Bone marrow (tissue), 2 donors: Measurements from ENCODE around the gene LRRC8C.
A peak's percentile ranks its signal among the peaks of the same experiment; 100 is the strongest.

ENCODE experiments used
- DNase-seq, 2 donors: peaks; one replicate each; lab custom pipeline; 2025; lab: John Stamatoyannopoulos, UW

The LRRC8C gene

GRCh38 chr1:89732643-89733222 is 99.8 kb downstream of the LRRC8C start:
- DNase-seq: no peak

DNA sequence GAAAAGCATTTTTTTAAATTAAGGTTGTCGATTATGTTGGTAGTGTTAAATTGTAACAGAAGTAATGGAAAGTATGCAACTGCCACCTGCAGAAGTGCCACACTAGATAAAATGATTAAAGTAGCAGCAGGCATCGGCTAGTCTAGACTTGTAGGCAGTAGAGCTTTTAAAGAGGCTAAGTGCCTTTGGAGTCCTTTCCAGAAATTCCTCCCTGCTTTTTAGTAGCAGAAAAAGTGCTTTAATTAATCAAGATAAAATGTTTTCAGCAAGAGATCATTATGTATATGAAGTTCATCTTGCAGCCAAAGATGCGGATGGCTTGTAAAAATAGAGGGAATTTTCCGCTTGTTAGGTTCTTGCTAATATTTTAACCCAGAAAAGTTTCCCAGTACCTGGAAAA is 100.8 kb downstream of the LRRC8C start:
- DNase-seq: no peak

GRCh38 chr1:89734442-89734841 is 101.5 kb downstream of the LRRC8C start:
- DNase-seq: no peak

DNA sequence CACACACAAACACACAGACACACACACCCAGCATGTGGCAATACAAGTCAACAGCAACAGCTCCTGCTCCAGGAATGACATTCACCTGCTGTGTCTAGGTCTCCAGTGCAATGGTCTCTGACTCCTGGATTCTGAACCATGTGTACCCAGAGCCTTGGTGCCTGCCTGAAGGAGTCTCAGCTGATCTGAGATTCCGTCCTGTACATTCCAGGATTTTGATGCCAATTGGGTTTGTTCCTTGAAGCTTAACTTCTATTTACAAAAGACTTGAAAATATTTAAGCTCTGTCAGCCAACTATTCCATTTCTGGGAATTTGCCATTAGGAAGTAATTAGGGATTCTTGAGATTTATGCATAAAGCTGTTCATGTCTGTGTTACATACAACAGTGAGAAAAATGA is 102.6 kb downstream of the LRRC8C start:
- DNase-seq: no peak

DNA sequence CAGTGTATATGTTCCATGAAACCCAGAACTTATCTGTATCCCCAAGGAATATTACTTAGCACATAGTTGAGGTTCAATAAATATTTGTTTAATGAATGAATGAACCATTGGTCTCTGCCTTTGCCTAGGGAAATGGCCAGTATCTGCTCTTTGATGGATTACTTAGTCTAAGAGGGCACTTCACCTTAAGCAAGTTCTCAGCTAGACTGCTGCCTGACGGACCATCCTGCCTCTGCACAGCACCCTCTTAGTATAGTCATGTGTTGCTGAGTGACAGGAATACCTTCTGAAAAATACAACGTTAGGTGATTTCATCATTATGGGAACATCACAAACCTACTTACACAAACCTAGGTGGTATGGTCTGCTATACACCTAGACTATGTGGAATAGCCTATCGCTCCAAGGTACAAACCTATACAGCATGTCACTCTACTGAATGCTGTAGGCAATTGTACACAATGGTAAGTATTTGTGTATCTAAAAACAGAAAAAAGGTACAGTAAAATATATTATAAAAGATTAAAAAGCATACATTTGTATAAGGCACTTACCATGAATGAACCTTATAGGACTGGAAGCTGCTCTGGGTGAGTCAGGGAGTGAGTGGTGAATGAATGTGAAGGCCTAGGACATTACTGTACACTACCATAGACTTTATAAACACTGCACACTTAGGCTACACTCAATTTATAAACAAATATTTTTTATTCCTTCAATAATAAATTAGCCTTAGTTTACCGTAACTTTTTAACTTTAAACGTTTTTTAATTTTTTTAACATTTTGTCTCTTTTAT is 104.2 kb downstream of the LRRC8C start:
- no peak for DNase-seq

- no peak for DNase-seq
Measured at GRCh38 chr1:89737985-89738510, 105.1 kb downstream of the LRRC8C start.

- peak in 1 of 2 donors; percentile 71 for DNase-seq
Measured at GRCh38 chr1:89739013-89739843, 106.3 kb downstream of the LRRC8C start.

- no peak for DNase-seq
Measured at GRCh38 chr1:89739844-89740216, 106.9 kb downstream of the LRRC8C start.

GRCh38 chr1:89743788-89744187 is 110.9 kb downstream of the LRRC8C start:
- no peak for DNase-seq

GRCh38 chr1:89746424-89747149 is 113.7 kb downstream of the LRRC8C start:
- DNase-seq: no peak

DNA sequence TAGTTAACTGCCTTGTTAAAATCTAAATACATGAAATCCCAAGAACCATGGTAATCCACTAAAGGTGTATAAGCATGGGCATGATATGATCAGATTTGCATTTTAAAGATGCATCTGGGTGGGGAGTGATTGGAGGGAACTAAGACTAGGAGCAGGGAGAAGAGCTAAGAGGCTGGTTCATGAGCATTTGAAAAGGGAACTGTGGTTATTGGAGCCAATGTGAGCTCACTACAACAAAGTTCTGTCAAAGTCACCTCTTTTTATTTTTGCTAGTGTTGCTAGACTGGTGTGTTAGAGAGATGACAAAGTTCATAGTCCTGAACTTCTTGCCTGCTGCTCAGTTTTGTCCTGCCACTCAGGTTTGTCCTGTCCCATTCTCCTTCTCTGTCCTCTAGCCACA is 120.8 kb downstream of the LRRC8C start:
- DNase-seq: no peak

- peak in 1 of 2 donors; percentile 70 for DNase-seq
Measured at GRCh38 chr1:89754518-89754917, 121.6 kb downstream of the LRRC8C start.

DNA sequence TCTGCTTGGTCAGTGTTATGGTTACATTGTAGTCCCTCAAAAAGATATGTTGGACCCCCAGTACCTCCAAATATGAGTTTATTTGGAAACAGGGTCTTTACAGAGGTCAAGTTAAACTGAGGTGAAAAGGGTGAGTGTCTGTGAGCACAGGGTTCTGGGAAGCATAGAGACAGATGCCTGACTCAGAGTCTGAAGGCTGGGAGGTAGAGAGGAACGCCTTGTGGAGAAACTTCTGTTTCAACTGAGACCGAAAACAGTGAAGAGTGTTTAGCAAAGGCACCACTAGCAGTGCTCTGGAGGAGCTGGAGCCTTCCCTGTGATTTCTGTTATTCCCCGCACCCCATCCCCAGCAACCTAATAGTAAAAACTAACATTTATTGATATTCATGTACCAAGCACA is 122.7 kb downstream of the LRRC8C start:
- no peak for DNase-seq

GRCh38 chr1:89757532-89757931 is 124.6 kb downstream of the LRRC8C start:
- peak in 1 of 2 donors; percentile 84 for DNase-seq

GRCh38 chr1:89758156-89758555 is 125.2 kb downstream of the LRRC8C start:
- DNase-seq: no peak

- peak in 1 of 2 donors; percentile 10 for DNase-seq
Measured at GRCh38 chr1:89759036-89759435, 126.1 kb downstream of the LRRC8C start.

DNA sequence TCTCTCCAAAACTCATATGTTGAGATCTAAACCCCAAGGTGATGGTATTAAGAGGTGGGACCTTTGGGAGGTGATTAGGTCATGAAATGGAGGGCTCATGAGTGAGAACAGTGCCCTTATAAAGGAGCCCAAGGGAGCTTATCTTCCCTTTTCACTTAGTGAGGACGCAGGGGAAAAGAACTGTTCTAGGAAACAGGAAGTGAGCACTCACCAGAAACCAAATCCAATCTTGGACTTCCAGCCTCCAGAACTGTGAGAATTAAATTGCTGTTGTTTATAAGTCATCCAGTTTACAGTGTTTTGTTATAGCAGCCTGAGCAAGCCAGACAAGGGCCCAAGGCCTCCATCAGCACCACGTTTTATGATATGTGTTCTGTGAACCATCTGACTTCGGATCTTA is 127.6 kb downstream of the LRRC8C start:
- DNase-seq: no peak

- no peak for DNase-seq
Measured at GRCh38 chr1:89761338-89761737, 128.4 kb downstream of the LRRC8C start.

- no peak for DNase-seq
Measured at GRCh38 chr1:89761901-89762300, 129.0 kb downstream of the LRRC8C start.

DNA sequence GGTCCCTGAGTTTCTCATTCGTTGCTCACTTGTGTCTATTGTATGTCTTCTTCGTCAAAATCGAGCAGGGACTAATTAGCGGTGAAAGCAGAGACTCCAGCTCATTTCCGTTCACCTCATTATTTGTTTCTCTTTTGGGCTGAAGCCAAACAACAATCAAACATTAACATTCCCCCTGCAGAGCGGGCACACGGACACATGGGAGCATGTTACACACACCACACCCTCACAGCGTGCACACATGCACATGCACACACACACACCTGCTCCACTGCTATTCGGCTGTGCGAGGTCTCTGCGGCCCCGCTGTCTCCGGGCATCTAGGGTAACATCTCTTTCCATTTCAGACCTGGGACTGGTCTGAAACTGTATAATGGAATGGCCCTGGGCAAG is 129.5 kb downstream of the LRRC8C start:
- no peak for DNase-seq

DNA sequence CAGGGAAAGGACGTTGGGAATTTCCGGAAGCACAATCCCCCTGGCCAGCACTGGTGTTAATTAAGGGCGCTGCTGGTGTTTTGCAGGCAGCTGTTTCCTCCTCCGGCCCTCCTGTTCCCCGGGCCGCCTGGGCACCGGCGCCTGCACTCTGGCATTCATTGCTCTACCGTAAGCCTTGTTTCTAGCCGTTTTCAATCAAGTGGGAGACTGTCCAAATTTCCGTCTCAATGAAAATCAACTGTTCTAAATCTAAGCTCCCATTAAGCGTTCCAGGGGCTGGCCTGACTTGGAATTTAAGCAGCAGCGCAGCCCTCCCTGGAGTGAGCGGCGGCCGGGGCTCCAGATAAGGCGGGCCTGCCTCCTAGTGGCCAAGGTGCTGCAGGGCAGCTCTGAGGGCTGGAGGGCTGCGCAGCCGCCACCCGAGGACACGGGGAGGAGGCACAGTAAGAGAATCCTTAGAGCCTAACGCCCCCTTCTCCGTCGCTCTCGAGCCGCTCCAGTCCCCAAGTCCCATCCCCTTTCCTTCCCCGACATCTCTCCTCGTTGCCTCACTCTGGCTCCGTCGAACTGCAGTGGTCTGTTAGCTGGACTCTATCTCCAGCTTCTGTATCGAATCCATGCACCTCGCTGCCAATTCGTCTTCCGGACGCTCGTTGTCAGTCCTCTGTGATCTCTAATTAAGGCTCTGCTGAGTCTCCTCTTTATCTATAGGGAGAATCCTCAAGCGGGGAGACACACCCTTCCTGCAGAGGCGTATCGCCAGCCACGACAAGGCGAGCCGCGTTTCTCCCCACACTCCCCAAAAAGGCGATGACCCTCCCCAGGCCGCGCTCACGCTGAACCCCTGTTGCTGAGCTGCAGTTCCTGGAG is 130.1 kb downstream of the LRRC8C start:
- DNase-seq: peak; percentile 58 to 77
